KBM-7 (cell line): ENCODE results near the gene IL22RA1.

ENCODE experiments used
- DNase-seq: peaks from one replicate; pipeline ENCODE4 v3.0.0-alpha.2; 2015
- in situ Hi-C: fragments of 300-500 bp; cut with MboI; formaldehyde crosslinking; loops from 2 replicates; pipeline ENCODE4 v1.14.3; 2020; ENCODE audit warnings: low sequenced_read_pairs, low pct_unique_long_range_greater_than_20kb, mixed read lengths

Gene IL22RA1

GRCh38 chr1:24141311-24141997 is 1.5 kb downstream of the IL22RA1 start:
- DNase-seq: no peak
- in situ Hi-C loops: no loop called here

GRCh38 chr1:24140741-24141181 is 2.2 kb downstream of the IL22RA1 start:
- in situ Hi-C loops: no loop called here
- DNase-seq: no peak

GRCh38 chr1:24139841-24140425 is 3.0 kb downstream of the IL22RA1 start:
- in situ Hi-C loops: no loop called here
- no peak for DNase-seq

- in situ Hi-C loops: no loop called here
- no peak for DNase-seq
Observed at GRCh38 chr1:24139222-24139489, 3.8 kb downstream of the IL22RA1 start.

GRCh38 chr1:24138476-24139221 is 4.3 kb downstream of the IL22RA1 start:
- no peak for DNase-seq
- in situ Hi-C loops: no loop called here

- in situ Hi-C loops: no loop called here
- no peak for DNase-seq
Observed at GRCh38 chr1:24136956-24137539, 5.9 kb downstream of the IL22RA1 start.

- in situ Hi-C loops: no loop called here
- no peak for DNase-seq
Observed at GRCh38 chr1:24134376-24134775, 8.6 kb downstream of the IL22RA1 start.

GRCh38 chr1:24133819-24134218 is 9.1 kb downstream of the IL22RA1 start:
- no peak for DNase-seq
- in situ Hi-C loops: no loop called here

- DNase-seq: no peak
- in situ Hi-C loops: no loop called here
Observed at GRCh38 chr1:24130385-24130784, 12.6 kb downstream of the IL22RA1 start.

GRCh38 chr1:24127801-24128363 is 15.1 kb downstream of the IL22RA1 start:
- in situ Hi-C loops: loop anchor here (10.0 kb wide), 1 partner anchor 57 kb away; the partner anchor contains the start of gene IFNLR1

GRCh38 chr1:24127134-24127800 is 15.7 kb downstream of the IL22RA1 start:
- in situ Hi-C loops: loop anchor here (10.0 kb wide), 1 partner anchor 58 kb away; the partner anchor contains the start of gene IFNLR1
- no peak for DNase-seq

More at GRCh38 chr1:24127801-24128363, 15.1 kb downstream of the IL22RA1 start:
- DNase-seq: no peak

- no peak for DNase-seq
- in situ Hi-C loops: loop anchor here (10.0 kb wide), 1 partner anchor 58 kb away; the partner anchor contains the start of gene IFNLR1
Observed at GRCh38 chr1:24126672-24127023, 16.3 kb downstream of the IL22RA1 start.

GRCh38 chr1:24126018-24126671 is 16.8 kb downstream of the IL22RA1 start:
- in situ Hi-C loops: loop anchor here (10.0 kb wide), 1 partner anchor 59 kb away; the partner anchor contains the start of gene IFNLR1
- DNase-seq: no peak

- in situ Hi-C loops: loop anchor here (10.0 kb wide), 1 partner anchor 59 kb away; the partner anchor contains the start of gene IFNLR1
Observed at GRCh38 chr1:24125456-24125855, 17.5 kb downstream of the IL22RA1 start.

GRCh38 chr1:24124980-24125379 is 18.0 kb downstream of the IL22RA1 start:
- no peak for DNase-seq
- in situ Hi-C loops: loop anchor here (10.0 kb wide), 1 partner anchor 60 kb away; the partner anchor contains the start of gene IFNLR1

More at GRCh38 chr1:24125456-24125855, 17.5 kb downstream of the IL22RA1 start:
- no peak for DNase-seq

- in situ Hi-C loops: loop anchor here (10.0 kb wide), 1 partner anchor 61 kb away; the partner anchor contains the start of gene IFNLR1
- no peak for DNase-seq
Observed at GRCh38 chr1:24123611-24124010, 19.3 kb downstream of the IL22RA1 start.

GRCh38 chr1:24122776-24123175 is 20.2 kb downstream of the IL22RA1 start:
- no peak for DNase-seq
- in situ Hi-C loops: loop anchor here (10.0 kb wide), 1 partner anchor 62 kb away; the partner anchor contains the start of gene IFNLR1

- in situ Hi-C loops: loop anchor here (10.0 kb wide), 1 partner anchor 63 kb away; the partner anchor contains the start of gene IFNLR1
- no peak for DNase-seq
Observed at GRCh38 chr1:24121406-24121805, 21.5 kb downstream of the IL22RA1 start.
